HepG2 (cell line): ENCODE results near the gene OR52A1. TPM values are rescaled to one million over a fixed set of nuclear protein-coding genes. Genes with fewer than 3 reads are reported as not detected.

Source experiments
- ATAC-seq: fragments of 200-7000 bp; cut with Tn5 transposase; 3 replicates; pipeline ENCODE4 v1.9.1; 2020; ENCODE audit warnings: mild to moderate bottlenecking, moderate library complexity
- BruUV-seq: library from RNA; stranded (reverse); fragments of 400-500 nt; replicated peaks from 2 replicates; lab custom pipeline; 2021; lab: Mats Ljungman, UMichigan
- CTCF ChIA-PET: fragments of 300-600 bp; formaldehyde crosslinking; extraction: SDS; loops from one replicate; lab custom pipeline; 2021; ENCODE audit warnings: low total read pairs, inconsistent platforms, low intra/inter-chr PET ratio; lab: Yijun Ruan, JAX
- POLR2A ChIA-PET: fragments of 350-600 bp; sonication (Branson Sonifier 250); formaldehyde crosslinking; loops from one replicate; lab custom pipeline; 2020; ENCODE audit warnings: antibody characterized with exemption, inconsistent platforms; lab: Yijun Ruan, JAX
- DNase-seq: peaks from one replicate; pipeline ENCODE4 v3.0.0-alpha.2; 2015; ENCODE audit warnings: low spot score
- FAIRE-seq: peaks from 3 replicates; lab custom pipeline; 2011; peaks lifted over from hg19 to GRCh38; lab: Jason Lieb, UNC
- H2AFZ ChIP-seq: one replicate; pipeline ENCODE4 v1.6.1; 2011; ENCODE audit warnings: low read length, inconsistent platforms
- H3K27ac ChIP-seq: fragments of 300-600 bp; 3 replicates; pipeline ENCODE4 v1.8.0; 2011; ENCODE audit warnings: mixed run types, mild to moderate bottlenecking, mixed read lengths, low read length, inconsistent platforms; ENCODE audit not compliant: insufficient read depth; ENCODE audit errors: extremely low read length
- H3K27me3 ChIP-seq, 2 experiments: fragments of 200-600 bp in 1 of 2; 2 replicates in 1 of 2; 3 replicates in 1 of 2; pipeline versions ENCODE4 v1.6.0 to v1.8.0; 2011; ENCODE audit warnings: low read length in 2 of 2, mild to moderate bottlenecking in 2 of 2, moderate library complexity in 2 of 2, inconsistent platforms in 1 of 2; ENCODE audit not compliant: insufficient read depth in 2 of 2, control insufficient read depth in 1 of 2
- H3K36me3 ChIP-seq, 2 experiments: fragments of 200-600 bp in 1 of 2; replicated peaks in 1 of 2; 2 replicates in 1 of 2; 3 replicates in 1 of 2; pipeline versions ENCODE4 v1.5.1 to v1.8.0; 2011; ENCODE audit warnings: low read length in 2 of 2, inconsistent platforms in 1 of 2; ENCODE audit not compliant: insufficient read depth in 2 of 2, control insufficient read depth in 1 of 2
- H3K4me1 ChIP-seq: 2 replicates; pipeline ENCODE4 v1.5.1; 2012; ENCODE audit warnings: low read length, inconsistent platforms; ENCODE audit not compliant: insufficient read depth
- H3K4me2 ChIP-seq: 2 replicates; pipeline ENCODE4 v1.6.0; 2011; ENCODE audit warnings: low read depth, low read length, inconsistent platforms
- H3K4me3 ChIP-seq, 3 experiments: fragments of 200-600 bp in 1 of 3; sonication (generic), shearing (Covaris generic) in 1 of 3; replicated peaks in 1 of 3; 2 replicates each; pipeline ENCODE4 v1.5.1; 2011 to 2016; ENCODE audit warnings: low read length in 3 of 3, inconsistent platforms in 2 of 3, low read depth in 2 of 3, mild to moderate bottlenecking in 2 of 3, control low read depth in 1 of 3, mixed read lengths in 1 of 3; ENCODE audit not compliant: insufficient read depth in 1 of 3
- H3K79me2 ChIP-seq: one replicate; pipeline ENCODE4 v1.6.1; 2011; ENCODE audit warnings: low read length, inconsistent platforms; ENCODE audit not compliant: insufficient read depth
- H3K9ac ChIP-seq: 2 replicates; pipeline ENCODE4 v1.6.0; 2011; ENCODE audit warnings: mild to moderate bottlenecking, low read depth, low read length, inconsistent platforms; ENCODE audit not compliant: insufficient read depth
- H3K9me3 ChIP-seq: 2 replicates; pipeline ENCODE4 v1.5.1; 2012; ENCODE audit warnings: mild to moderate bottlenecking, low read length
- H4K20me1 ChIP-seq: 2 replicates; pipeline ENCODE4 v1.6.0; 2011; ENCODE audit warnings: inconsistent platforms, mild to moderate bottlenecking, low read length, moderate library complexity; ENCODE audit not compliant: insufficient read depth
- DR1 ChIP-seq: sonication (generic); formaldehyde crosslinking; IDR thresholded peaks from 2 replicates; pipeline ENCODE4 v1.8.0; 2021; ENCODE audit warnings: mild to moderate bottlenecking, missing genetic modification reagents, inconsistent platforms
- PAX8 ChIP-seq: sonication (generic); formaldehyde crosslinking; IDR thresholded peaks from 2 replicates; pipeline ENCODE4 v1.8.0; 2022; ENCODE audit warnings: mild to moderate bottlenecking, missing genetic modification reagents, borderline replicate concordance
- RFX5 ChIP-seq: IDR thresholded peaks from 2 replicates; pipeline ENCODE4 v1.6.1; 2011; ENCODE audit warnings: low read depth, low read length, improper control_type of control experiment
- TBL1XR1 ChIP-seq: fragments of 150-350 bp; IDR thresholded peaks from 2 replicates; pipeline ENCODE4 v1.6.1; 2014; ENCODE audit warnings: borderline replicate concordance, low read length; ENCODE audit not compliant: partially characterized antibody
- ZBTB44 ChIP-seq: sonication (generic); formaldehyde crosslinking; IDR thresholded peaks from 2 replicates; pipeline ENCODE4 v1.4.0; 2020; ENCODE audit warnings: missing genetic modification reagents
- WGBS: methylation state at CpG from one replicate; pipeline ENCODE4 v1.1.6; 2017; ENCODE audit warnings: low lambda C conversion rate; 5-methylcytosine and 5-hydroxymethylcytosine counted together
- in situ Hi-C: cut with HindIII; loops from 2 replicates; pipeline ENCODE4 v1.10.0; 2017; ENCODE audit warnings: low pct_unique_long_range_greater_than_20kb; ENCODE audit not compliant: extremely low pct_ligation_motif_present
- intact Hi-C: fragments of 100-400 bp; cut with micrococcal nuclease; formaldehyde crosslinking; loops from one replicate; pipeline ENCODE4 v1.10.0; 2022; ENCODE audit not compliant: unreplicated experiment
- polyA plus RNA-seq, 8 experiments: library from polyadenylated mRNA; depleted of rRNA in 3 of 8; stranded (reverse) in 7 of 8; unstranded in 1 of 8; fragments of >200 nt; fragmentation: Illumina TruSeq in 4 of 8; extraction: Trizol in 4 of 8; gene quantifications; 2 replicates each; pipeline versions ENCODE4 v1.2.1 to v1.2.3, GENCODE V29; 2011 to 2016; ENCODE audit warnings: low read depth in 4 of 8, missing spikeins in 1 of 8, mixed read lengths in 1 of 8; ENCODE audit not compliant: insufficient read depth in 1 of 8
- total RNA-seq, 5 experiments: library from RNA; depleted of rRNA; stranded (reverse); fragments of >200 nt; fragmentation: Illumina TruSeq; extraction: Trizol; gene quantifications; 2 replicates each; pipeline ENCODE4 v1.2.3, GENCODE V29; 2016; ENCODE audit warnings: low read depth in 1 of 5

The OR52A1 gene
- total and polyA plus RNA-seq, 2 of the 13 experiments (the other 11 are each of a cell fraction or from before 2014, with no cell fraction given), result not detected

- no peak for TF ChIP-seq ZBTB44 (CRISPR knock-in tag)
- TF ChIP-seq, all 625 proteins: peak for 0
These were observed 18.3 kb downstream of the OR52A1 start (continued) for GRCh38 chr11:5136261-5136660.

GRCh38 chr11:5131584-5132335 lies 22.8 kb downstream of the OR52A1 start:
- no peaks in the 10 kb centered on the region; a peak in 1 of 5 replicates for H3K27me3 ChIP-seq
- in situ Hi-C loops (no loop called here), intact Hi-C loops (no loop called here)
- H3K27ac ChIP-seq, result no peak overlapping the region
- DNase-seq (no peak), FAIRE-seq (no peak), ATAC-seq (no peak)
- 2% methylated on average over 8 of the region's 8 CpGs for WGBS
- ChIA-PET CTCF (no interaction called here), POLR2A (no interaction called here)
- no peaks in the 10 kb centered on the region for H3K79me2 ChIP-seq
- H2AFZ ChIP-seq, result no peak overlapping the region
- no peak overlapping the region for H3K9ac ChIP-seq
- no peak overlapping the region for H3K4me2 ChIP-seq
- no peaks in the 10 kb centered on the region for H3K4me1 ChIP-seq
- no peaks in the 10 kb centered on the region for H3K9me3 ChIP-seq
- no peaks in the 10 kb centered on the region for H4K20me1 ChIP-seq
- TF ChIP-seq TBL1XR1 (no peak), PAX8 (CRISPR knock-in tag) (no peak), RFX5 (no peak), DR1 (CRISPR knock-in tag) (no peak)
- BruUV-seq, result no TSS peak
- H3K36me3 ChIP-seq, result no peaks in the 10 kb centered on the region
- H3K4me3 ChIP-seq, result no peak overlapping the region
